ENCODE results near the gene C5orf24. TPM values are rescaled to one million over a fixed set of nuclear protein-coding genes. Genes with fewer than 3 reads are reported as not detected.

The C5orf24 gene
- total and polyA plus RNA-seq, 11 donors: 10.9 to 33.4 (median 27.0) TPM

- H3K36me3 ChIP-seq: peaks cover 0 to 42% (median 30%) of the 10 kb centered on the region in 9 donors
- peaks cover 0 to 3% (median 0%) of the 10 kb centered on the region in 12 donors for H3K9me3 ChIP-seq
- DNase-seq (no peak), ATAC-seq (no peak)
- TF ChIP-seq CTCF (IDR thresholded peaks at IDR 0.05): no peak
- no peak for TF ChIP-seq POLR2A (IDR thresholded peaks at IDR 0.05)
- no peaks in the 10 kb centered on the region for H3K27me3 ChIP-seq
- 86 to 92% (median 89%) methylated on average over 14 of the region's 14 CpGs for WGBS, 4 donors
- intact Hi-C loops (cut with DNase I): no loop called here
- H3K27ac ChIP-seq: no peak overlapping the region
- H3K4me3 ChIP-seq: no peak overlapping the region
- H3K4me1 ChIP-seq: peaks cover 0 to 4% (median 0%) of the 10 kb centered on the region in 12 donors
Observed at GRCh38 chr5:134887593-134888159, 41.9 kb downstream of the C5orf24 start.

DNA sequence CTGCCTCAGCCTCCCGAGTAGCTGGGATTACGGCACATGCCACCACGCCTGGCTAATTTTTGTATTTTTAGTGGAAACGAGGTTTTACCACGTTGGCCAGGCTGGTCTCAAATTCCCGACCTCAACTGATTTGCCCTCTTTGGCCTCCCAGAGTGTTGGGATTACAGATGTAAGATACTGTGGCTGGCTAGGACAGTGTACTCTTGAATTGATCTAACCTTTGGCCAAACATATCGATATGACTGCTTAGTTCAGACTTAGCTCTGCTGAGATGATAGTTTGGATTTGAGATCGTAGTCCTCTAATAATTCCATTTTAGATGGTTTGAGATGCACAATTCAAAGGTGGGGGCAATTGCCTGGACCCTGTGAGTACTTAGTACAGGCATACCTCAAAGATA is 43.6 kb downstream of the C5orf24 start:
- no peak for ATAC-seq
- H3K9me3 ChIP-seq: peaks cover 0 to 3% (median 0%) of the 10 kb centered on the region in 12 donors

GRCh38 chr5:134891473-134891872 is 45.7 kb downstream of the C5orf24 start:
- 89 to 100% (median 95%) methylated on average over 1 of the region's 1 CpG for WGBS, 4 donors
- no peak for DNase-seq

More for the DNA sequence above, 43.6 kb downstream of the C5orf24 start:
- no peak for DNase-seq
- H3K4me1 ChIP-seq: peaks cover 0 to 4% (median 0%) of the 10 kb centered on the region in 12 donors
- no peaks in the 10 kb centered on the region for H3K27me3 ChIP-seq
- TF ChIP-seq POLR2A (IDR thresholded peaks at IDR 0.05) (no peak), CTCF (IDR thresholded peaks at IDR 0.05) (no peak)
- 88 to 99% (median 97%) methylated on average over 8 of the region's 8 CpGs for WGBS, 4 donors
- H3K36me3 ChIP-seq: peaks cover 0 to 58% (median 42%) of the 10 kb centered on the region in 9 donors
- intact Hi-C loops (cut with DNase I): no loop called here
- no peak overlapping the region for H3K4me3 ChIP-seq
- no peak overlapping the region for H3K27ac ChIP-seq

DNA sequence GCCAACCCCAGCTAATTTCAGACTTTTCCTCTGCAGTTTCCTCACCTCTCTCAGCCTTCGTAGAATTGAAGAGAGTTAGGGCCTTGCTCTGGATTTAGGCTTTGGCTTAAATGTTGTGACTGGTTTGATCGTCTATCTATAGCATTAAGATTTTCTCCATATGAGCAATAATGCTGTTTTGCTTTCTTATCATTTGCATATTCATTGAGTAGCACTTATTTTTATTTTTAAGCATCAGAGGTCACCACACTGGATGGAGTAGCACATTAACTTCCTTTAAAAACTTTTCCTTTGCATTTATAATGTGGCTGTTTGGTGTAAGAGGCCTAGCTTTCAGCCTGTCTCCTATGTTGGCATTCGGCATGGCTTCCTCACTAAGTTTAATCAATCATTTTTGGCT is 46.5 kb downstream of the C5orf24 start:
- TF ChIP-seq POLR2A (IDR thresholded peaks at IDR 0.05) (no peak), CTCF (IDR thresholded peaks at IDR 0.05) (no peak)
- H3K27me3 ChIP-seq: no peaks in the 10 kb centered on the region

More at GRCh38 chr5:134891473-134891872, 45.7 kb downstream of the C5orf24 start:
- H3K36me3 ChIP-seq: peaks cover 0 to 78% (median 61%) of the 10 kb centered on the region in 9 donors
- no peaks in the 10 kb centered on the region for H3K27me3 ChIP-seq
- ATAC-seq: no peak
- intact Hi-C loops (cut with DNase I): no loop called here
- no peak overlapping the region for H3K4me3 ChIP-seq
- TF ChIP-seq POLR2A (IDR thresholded peaks at IDR 0.05) (no peak), CTCF (IDR thresholded peaks at IDR 0.05) (no peak)
- peaks cover 0 to 3% (median 0%) of the 10 kb centered on the region in 12 donors for H3K9me3 ChIP-seq
- no peak overlapping the region for H3K27ac ChIP-seq
- no peaks in the 10 kb centered on the region for H3K4me1 ChIP-seq

More for the DNA sequence above, 46.5 kb downstream of the C5orf24 start:
- H3K4me3 ChIP-seq: no peak overlapping the region
- H3K36me3 ChIP-seq: peaks cover 0 to 83% (median 70%) of the 10 kb centered on the region in 9 donors
- WGBS, 4 donors: 89 to 97% (median 94%) methylated on average over 3 of the region's 3 CpGs
- no peak overlapping the region for H3K27ac ChIP-seq
- ATAC-seq (no peak), DNase-seq (no peak)
- intact Hi-C loops (cut with DNase I): no loop called here
- H3K9me3 ChIP-seq: peaks cover 0 to 3% (median 0%) of the 10 kb centered on the region in 12 donors
- H3K4me1 ChIP-seq: no peaks in the 10 kb centered on the region
